Smooth muscle cell (in vitro differentiated cells): ENCODE results near the gene AQP5. TPM values are rescaled to one million over a fixed set of nuclear protein-coding genes. Genes with fewer than 3 reads are reported as not detected.

Experiments used
- DNase-seq: peaks from one replicate; lab custom pipeline; 2025; ENCODE audit not compliant: unreplicated experiment; lab: John Stamatoyannopoulos, UW
- H2AFZ ChIP-seq: fragments of 200-600 bp; sonication (generic); 2 replicates; pipeline ENCODE4 v1.6.0; 2016; ENCODE audit warnings: antibody characterized with exemption, low read depth, mild to moderate bottlenecking
- H3F3A ChIP-seq: fragments of 200-600 bp; sonication (generic); 2 replicates; pipeline ENCODE4 v1.6.0; 2017; ENCODE audit warnings: antibody characterized with exemption, low read depth
- H3K27ac ChIP-seq: fragments of 200-600 bp; sonication (generic); 2 replicates; pipeline ENCODE4 v1.5.1; 2016; ENCODE audit warnings: low read depth, mild to moderate bottlenecking
- H3K27me3 ChIP-seq: fragments of 200-600 bp; sonication (generic); 2 replicates; pipeline ENCODE4 v1.6.1; 2016; ENCODE audit warnings: low read depth, mild to moderate bottlenecking
- H3K36me3 ChIP-seq: fragments of 200-600 bp; sonication (generic); 2 replicates; pipeline ENCODE4 v1.5.1; 2016; ENCODE audit warnings: low read depth
- H3K4me1 ChIP-seq: fragments of 200-600 bp; sonication (generic); 2 replicates; pipeline ENCODE4 v1.5.1; 2016; ENCODE audit warnings: low read depth
- H3K4me2 ChIP-seq: fragments of 200-600 bp; sonication (generic); 2 replicates; pipeline ENCODE4 v1.6.0; 2016; ENCODE audit warnings: mild to moderate bottlenecking
- H3K4me3 ChIP-seq: fragments of 200-600 bp; sonication (generic); 2 replicates; pipeline ENCODE4 v1.5.1; 2016; ENCODE audit warnings: mild to moderate bottlenecking
- H3K79me2 ChIP-seq: fragments of 200-600 bp; sonication (generic); 2 replicates; pipeline ENCODE4 v1.6.0; 2016; ENCODE audit warnings: low read depth, mild to moderate bottlenecking
- H3K9ac ChIP-seq: fragments of 200-600 bp; sonication (generic); 2 replicates; pipeline ENCODE4 v1.6.0; 2016; ENCODE audit warnings: low read depth
- H3K9me3 ChIP-seq: fragments of 200-600 bp; sonication (generic); replicated peaks from 2 replicates; pipeline ENCODE4 v1.5.1; 2016; ENCODE audit warnings: low read depth
- H4K20me1 ChIP-seq: fragments of 200-600 bp; sonication (generic); 2 replicates; pipeline ENCODE4 v1.6.0; 2016; ENCODE audit warnings: low read depth
- WGBS: methylation state at CpG from one replicate; pipeline ENCODE4 v1.1.7; 2016; ENCODE audit warnings: low lambda C conversion rate; 5-methylcytosine and 5-hydroxymethylcytosine counted together
- polyA plus RNA-seq: library from polyadenylated mRNA; unstranded; fragments of >200 nt; fragmentation: Nextera tagmentation; extraction: Ambion mirVana; gene quantifications from 2 replicates; pipeline ENCODE4 v1.2.1, GENCODE V29; 2016
- total RNA-seq: library from RNA; depleted of rRNA; stranded (reverse); fragments of >200 nt; gene quantifications from 2 replicates; pipeline ENCODE4 v1.2.3, GENCODE V29; 2014
- TF ChIP-seq, protein P1 (sequence below): fragments of 200-600 bp; sonication (generic); IDR thresholded peaks from 2 replicates; pipeline ENCODE4 v1.5.1; 2017; ENCODE audit warnings: borderline replicate concordance, mild to moderate bottlenecking, antibody characterized with exemption; ENCODE audit not compliant: insufficient read depth, poor library complexity, severe bottlenecking

The AQP5 gene
- total and polyA plus RNA-seq, 2 experiments from 2014 or later, result not detected

DNA sequence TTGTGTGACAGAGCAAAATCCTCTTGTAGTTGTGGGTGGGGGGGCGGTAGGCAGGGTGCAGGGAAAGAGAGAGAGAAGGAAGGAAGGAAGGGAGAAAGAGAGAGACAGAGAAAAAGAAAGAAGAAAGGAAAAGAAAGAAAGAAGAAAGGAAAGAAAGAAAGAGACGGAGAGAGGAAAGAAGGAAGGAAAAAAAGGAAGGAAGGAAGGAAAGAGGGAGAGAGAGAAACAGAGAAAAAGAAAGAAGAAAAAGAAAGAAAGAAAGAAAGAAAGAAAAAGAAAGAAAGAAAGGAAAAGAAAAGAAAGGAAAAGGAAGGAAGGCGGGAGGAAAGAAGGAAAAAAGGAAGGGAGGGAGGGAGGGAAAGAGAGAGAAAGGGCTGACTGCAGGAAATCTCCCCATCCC lies 40.4 kb upstream of the AQP5 start:
- no peaks in the 10 kb centered on the region for H3K36me3 ChIP-seq
- no peaks in the 10 kb centered on the region for H4K20me1 ChIP-seq
- no peak overlapping the region for H3K9ac ChIP-seq
- TF ChIP-seq, protein P1, sequence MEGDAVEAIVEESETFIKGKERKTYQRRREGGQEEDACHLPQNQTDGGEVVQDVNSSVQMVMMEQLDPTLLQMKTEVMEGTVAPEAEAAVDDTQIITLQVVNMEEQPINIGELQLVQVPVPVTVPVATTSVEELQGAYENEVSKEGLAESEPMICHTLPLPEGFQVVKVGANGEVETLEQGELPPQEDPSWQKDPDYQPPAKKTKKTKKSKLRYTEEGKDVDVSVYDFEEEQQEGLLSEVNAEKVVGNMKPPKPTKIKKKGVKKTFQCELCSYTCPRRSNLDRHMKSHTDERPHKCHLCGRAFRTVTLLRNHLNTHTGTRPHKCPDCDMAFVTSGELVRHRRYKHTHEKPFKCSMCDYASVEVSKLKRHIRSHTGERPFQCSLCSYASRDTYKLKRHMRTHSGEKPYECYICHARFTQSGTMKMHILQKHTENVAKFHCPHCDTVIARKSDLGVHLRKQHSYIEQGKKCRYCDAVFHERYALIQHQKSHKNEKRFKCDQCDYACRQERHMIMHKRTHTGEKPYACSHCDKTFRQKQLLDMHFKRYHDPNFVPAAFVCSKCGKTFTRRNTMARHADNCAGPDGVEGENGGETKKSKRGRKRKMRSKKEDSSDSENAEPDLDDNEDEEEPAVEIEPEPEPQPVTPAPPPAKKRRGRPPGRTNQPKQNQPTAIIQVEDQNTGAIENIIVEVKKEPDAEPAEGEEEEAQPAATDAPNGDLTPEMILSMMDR, result no peak
- DNase-seq, result no peak
- no peaks in the 10 kb centered on the region for H3K27me3 ChIP-seq
- no peaks in the 10 kb centered on the region for H3K79me2 ChIP-seq
- H2AFZ ChIP-seq, result no peak overlapping the region
- no peaks in the 10 kb centered on the region for H3K4me1 ChIP-seq
- WGBS, result 62% methylated on average over 3 of the region's 3 CpGs
- H3K27ac ChIP-seq, result no peak overlapping the region
- H3K4me3 ChIP-seq, result no peak overlapping the region
- H3F3A ChIP-seq, result no peaks in the 10 kb centered on the region
- no peaks in the 10 kb centered on the region for H3K9me3 ChIP-seq
- no peak overlapping the region for H3K4me2 ChIP-seq

DNA sequence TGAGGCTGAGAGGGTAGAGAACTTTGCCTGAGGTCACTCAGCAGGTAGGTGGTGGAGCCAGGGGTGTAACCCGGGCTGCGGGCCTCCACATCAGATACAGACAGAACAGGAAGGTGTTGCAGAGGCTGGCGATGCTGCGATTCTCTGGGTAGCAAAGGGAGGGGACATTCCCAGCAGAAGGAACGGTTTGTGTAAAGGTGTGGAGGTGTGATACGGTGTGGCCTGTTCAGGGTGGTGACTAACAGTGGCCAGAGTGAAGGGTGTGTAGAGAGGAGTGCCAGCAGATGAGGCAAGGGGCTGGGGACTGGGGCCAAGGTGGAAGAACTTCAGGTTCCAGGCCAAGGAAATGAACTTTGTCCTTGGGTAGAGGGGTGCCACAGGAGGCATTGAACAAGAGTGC lies 39.7 kb upstream of the AQP5 start:
- Histone ChIP-seq H3K27ac (no peak overlapping the region), H3K4me3 (no peak overlapping the region), H3K9ac (no peak overlapping the region), H3K36me3 (no peaks in the 10 kb centered on the region), H3F3A (no peaks in the 10 kb centered on the region), H3K4me1 (no peaks in the 10 kb centered on the region), H3K4me2 (no peak overlapping the region), H4K20me1 (no peaks in the 10 kb centered on the region), H3K9me3 (no peaks in the 10 kb centered on the region), H3K79me2 (no peaks in the 10 kb centered on the region), H3K27me3 (no peaks in the 10 kb centered on the region), H2AFZ (no peak overlapping the region)
- TF ChIP-seq, protein P1, result no peak
- DNase-seq, result no peak
- WGBS, result 77% methylated on average over 6 of the region's 6 CpGs

DNA sequence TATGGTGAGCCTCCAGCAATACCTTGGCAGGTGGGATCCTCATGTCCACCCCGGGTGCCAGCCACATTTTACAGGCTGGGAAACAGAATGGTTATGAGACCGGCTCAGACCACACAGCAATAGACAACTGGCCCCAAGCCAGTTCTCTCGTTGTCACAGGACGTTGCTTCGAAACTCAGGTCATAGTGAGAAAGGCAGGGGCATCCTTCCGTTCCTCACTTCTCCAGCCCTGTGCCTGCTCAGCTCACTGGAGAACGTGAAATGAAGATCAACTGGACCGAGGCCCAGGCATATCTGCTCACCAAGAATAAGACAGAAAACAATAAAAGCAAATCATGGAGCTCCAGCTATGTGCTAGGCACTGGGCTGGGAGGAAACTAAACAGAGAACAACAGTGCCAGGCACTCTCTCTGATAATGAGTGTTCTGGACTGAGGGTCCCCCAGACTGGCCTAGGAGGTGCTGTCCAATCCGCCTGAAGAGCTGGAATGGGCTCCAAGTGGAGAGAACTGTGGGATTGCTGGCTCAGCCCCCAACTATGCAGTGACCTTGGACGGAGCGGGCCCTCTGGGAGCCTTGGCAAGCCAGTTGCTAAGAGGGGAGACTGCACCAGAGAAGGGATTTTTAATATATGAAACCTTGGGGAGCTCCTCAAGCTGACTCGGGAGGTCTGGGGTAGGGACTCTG lies 39.2 kb upstream of the AQP5 start:
- Histone ChIP-seq H4K20me1 (no peaks in the 10 kb centered on the region), H3F3A (no peaks in the 10 kb centered on the region), H3K27me3 (no peaks in the 10 kb centered on the region), H3K4me1 (no peaks in the 10 kb centered on the region), H3K4me2 (no peak overlapping the region), H3K27ac (no peak overlapping the region), H3K79me2 (no peaks in the 10 kb centered on the region), H3K9me3 (no peaks in the 10 kb centered on the region), H3K4me3 (no peak overlapping the region), H2AFZ (no peak overlapping the region), H3K9ac (no peak overlapping the region), H3K36me3 (no peaks in the 10 kb centered on the region)
- no peak for DNase-seq
- WGBS, result 93% methylated on average over 12 of the region's 12 CpGs
- TF ChIP-seq, protein P1, result no peak

DNA sequence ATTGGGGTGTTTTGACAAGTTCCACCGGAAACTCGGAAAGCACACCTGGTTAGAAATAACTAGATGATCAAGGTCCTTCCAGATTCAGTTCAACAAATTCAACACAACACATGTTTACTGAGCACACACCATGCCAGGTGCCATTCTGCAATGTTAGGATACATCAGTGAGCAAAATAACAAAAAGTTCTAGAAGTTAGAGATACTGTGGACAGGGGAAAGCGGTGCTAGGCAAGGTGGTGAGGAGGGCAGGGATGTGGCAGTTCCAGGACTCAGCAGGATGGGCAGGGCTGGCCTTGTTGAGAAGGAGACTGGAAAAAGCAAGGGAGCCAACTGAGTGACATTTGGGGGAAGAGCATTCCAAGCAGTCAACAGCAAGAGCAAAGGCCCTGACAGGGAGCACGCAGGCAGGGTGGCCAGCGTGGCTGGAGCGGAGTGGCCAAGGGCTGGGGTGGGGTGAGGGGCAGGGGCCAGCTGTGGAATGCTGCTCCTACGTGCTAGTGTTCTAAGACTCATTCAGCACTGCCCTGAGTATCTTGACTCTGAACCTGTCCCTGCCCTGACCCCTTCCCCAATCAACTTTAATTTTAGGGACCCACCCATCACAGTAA lies 38.5 kb upstream of the AQP5 start:
- no peaks in the 10 kb centered on the region for H3K36me3 ChIP-seq
- no peaks in the 10 kb centered on the region for H3F3A ChIP-seq
- no peak overlapping the region for H3K4me3 ChIP-seq
- no peak overlapping the region for H3K9ac ChIP-seq
- WGBS, result 88% methylated on average over 7 of the region's 7 CpGs
- DNase-seq, result no peak
- no peaks in the 10 kb centered on the region for H3K9me3 ChIP-seq
- H3K27ac ChIP-seq, result no peak overlapping the region
- H3K27me3 ChIP-seq, result no peaks in the 10 kb centered on the region
- H4K20me1 ChIP-seq, result no peaks in the 10 kb centered on the region
- no peaks in the 10 kb centered on the region for H3K79me2 ChIP-seq
- no peaks in the 10 kb centered on the region for H3K4me1 ChIP-seq
- H3K4me2 ChIP-seq, result no peak overlapping the region
- TF ChIP-seq, protein P1, result no peak
- H2AFZ ChIP-seq, result no peak overlapping the region
